Gastroesophageal sphincter (tissue), 4 donors: Measurements from ENCODE around the gene TRIM40. TPM values are rescaled to one million over a fixed set of nuclear protein-coding genes. Genes with fewer than 3 reads are reported as not detected.
"Not testable (repeated sequence)": the region's sequence is repeated elsewhere in the genome, so short reads cannot be mapped to it uniquely, and the experiment has no call there.

Experiments used
- ATAC-seq: fragments of 150-250 bp; one replicate; pipeline ENCODE4 v1.9.1; 2016; ENCODE audit warnings: mild to moderate bottlenecking, moderate library complexity
- H3K27ac ChIP-seq, 4 donors: fragments of 200-600 bp; sonication (generic) in 3 of 4; 1 replicate in 3 of 4; 2 replicates in 1 of 4; pipeline ENCODE4 v1.5.1; 2016 to 2019
- H3K27me3 ChIP-seq: fragments of 200-600 bp; sonication (generic); one replicate; pipeline ENCODE4 v1.5.1; 2019
- H3K36me3 ChIP-seq, 2 donors: fragments of 200-600 bp; sonication (generic); one replicate each; pipeline ENCODE4 v1.5.1; 2019; ENCODE audit warnings: control low read depth in 1 of 2
- H3K4me1 ChIP-seq, 3 donors: fragments of 200-600 bp; sonication (generic); 1 replicate in 2 of 3; 2 replicates in 1 of 3; pipeline ENCODE4 v1.5.1; 2016 to 2019; ENCODE audit warnings: control low read depth in 2 of 3
- H3K4me3 ChIP-seq, 2 donors: fragments of 200-600 bp; sonication (generic); one replicate each; pipeline ENCODE4 v1.5.1; 2019; ENCODE audit warnings: mild to moderate bottlenecking in 1 of 2, moderate library complexity in 1 of 2
- H3K9me3 ChIP-seq, 3 donors: fragments of 200-600 bp; sonication (generic); one replicate each; pipeline ENCODE4 v1.5.1; 2017 to 2019; ENCODE audit warnings: control low read depth in 2 of 3
- EP300 ChIP-seq: sonication (generic); formaldehyde crosslinking; IDR thresholded peaks from one replicate; pipeline ENCODE4 v1.6.1; 2017; ENCODE audit warnings: antibody characterized with exemption, mild to moderate bottlenecking
- POLR2A ChIP-seq, 2 donors: fragments of 450-650 bp; IDR thresholded peaks; one replicate each; pipeline ENCODE4 v1.6.1; 2017; ENCODE audit warnings: antibody characterized with exemption in 2 of 2, mild to moderate bottlenecking in 2 of 2, moderate library complexity in 1 of 2
- POLR2AphosphoS5 ChIP-seq: sonication (generic); formaldehyde crosslinking; IDR thresholded peaks from one replicate; pipeline ENCODE4 v1.6.1; 2017; ENCODE audit warnings: antibody characterized with exemption
- WGBS, 2 donors: methylation state at CpG; one replicate each; pipeline ENCODE4 v1.1.5; 2018; ENCODE audit warnings: low coverage in 1 of 2; 5-methylcytosine and 5-hydroxymethylcytosine counted together
- total RNA-seq, 4 donors: library from RNA; depleted of rRNA; stranded (reverse); fragments of >200 nt; gene quantifications; one replicate each; pipeline ENCODE4 v1.1.0, GENCODE V29; 2016
- TF ChIP-seq, protein P1 (sequence below), 4 experiments: fragments of 200-600 bp in 2 of 4; fragments of 450-650 bp in 2 of 4; sonication (generic) in 1 of 4; IDR thresholded peaks; one replicate each; pipeline ENCODE4 v1.5.1; 2017 to 2019; ENCODE audit warnings: antibody characterized with exemption in 4 of 4, mild to moderate bottlenecking in 2 of 4, moderate library complexity in 2 of 4

TRIM40 gene
- total RNA-seq, 4 donors from 2014 or later, result not detected

DNA sequence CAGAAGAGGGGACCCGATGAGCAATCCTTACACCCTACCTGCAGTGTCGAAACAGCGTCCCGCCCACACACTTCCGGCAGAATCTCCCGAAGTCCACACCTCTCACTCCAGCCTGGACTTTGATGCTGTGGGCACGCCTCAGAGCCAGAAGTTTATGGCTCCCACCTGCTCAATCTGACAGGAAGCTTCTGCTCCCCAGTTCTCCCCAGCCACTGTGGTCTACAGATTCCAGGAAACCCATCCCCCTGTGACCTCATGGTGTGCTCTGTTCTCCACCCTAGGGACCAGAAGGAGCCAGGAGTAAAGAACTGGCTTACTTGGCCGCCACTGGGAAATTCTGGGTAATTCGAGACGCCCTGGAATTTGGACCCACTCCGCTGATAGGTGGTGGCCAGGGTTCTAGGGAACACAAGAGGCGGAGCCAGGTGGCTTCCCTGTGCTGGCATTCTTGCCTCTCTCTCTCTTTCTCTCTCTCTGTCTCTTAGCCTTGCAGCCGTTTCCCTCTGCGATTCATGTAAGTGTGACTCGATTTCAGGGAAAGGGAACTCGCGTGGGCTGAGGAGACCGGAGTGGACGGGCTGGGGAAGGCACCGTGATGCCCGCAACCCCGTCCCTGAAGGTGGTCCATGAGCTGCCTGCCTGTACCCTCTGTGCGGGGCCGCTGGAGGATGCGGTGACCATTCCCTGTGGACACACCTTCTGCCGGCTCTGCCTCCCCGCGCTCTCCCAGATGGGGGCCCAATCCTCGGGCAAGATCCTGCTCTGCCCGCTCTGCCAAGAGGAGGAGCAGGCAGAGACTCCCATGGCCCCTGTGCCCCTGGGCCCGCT lies 27.4 kb downstream of the TRIM40 start, which contains the start of gene TRIM15:
Gene TRIM15, plus strand, starts transcription at position 457 of the 828 bp plus-strand sequence. Its CDS starts 139 bp downstream, at position 596.
- ATAC-seq, result no peak
- 59 to 69% methylated on average over 5 to 13 of the region's 31 CpGs for WGBS, 2 donors
- Histone ChIP-seq H3K4me3 (no peak within 1 kb of the TSS), H3K36me3 (no peaks in the 10 kb centered on the region), H3K4me1 (no peaks in the 10 kb centered on the region), H3K27ac (no peak within 1 kb of the TSS), H3K27me3 (peaks cover 43% of the 10 kb centered on the region), H3K9me3 (no peaks in the 10 kb centered on the region)
- TF ChIP-seq EP300, result no peak
- TF ChIP-seq POLR2AphosphoS5, result no peak
- no peak for TF ChIP-seq POLR2A (IDR thresholded peaks at IDR 0.05)
- TF ChIP-seq, protein P1, sequence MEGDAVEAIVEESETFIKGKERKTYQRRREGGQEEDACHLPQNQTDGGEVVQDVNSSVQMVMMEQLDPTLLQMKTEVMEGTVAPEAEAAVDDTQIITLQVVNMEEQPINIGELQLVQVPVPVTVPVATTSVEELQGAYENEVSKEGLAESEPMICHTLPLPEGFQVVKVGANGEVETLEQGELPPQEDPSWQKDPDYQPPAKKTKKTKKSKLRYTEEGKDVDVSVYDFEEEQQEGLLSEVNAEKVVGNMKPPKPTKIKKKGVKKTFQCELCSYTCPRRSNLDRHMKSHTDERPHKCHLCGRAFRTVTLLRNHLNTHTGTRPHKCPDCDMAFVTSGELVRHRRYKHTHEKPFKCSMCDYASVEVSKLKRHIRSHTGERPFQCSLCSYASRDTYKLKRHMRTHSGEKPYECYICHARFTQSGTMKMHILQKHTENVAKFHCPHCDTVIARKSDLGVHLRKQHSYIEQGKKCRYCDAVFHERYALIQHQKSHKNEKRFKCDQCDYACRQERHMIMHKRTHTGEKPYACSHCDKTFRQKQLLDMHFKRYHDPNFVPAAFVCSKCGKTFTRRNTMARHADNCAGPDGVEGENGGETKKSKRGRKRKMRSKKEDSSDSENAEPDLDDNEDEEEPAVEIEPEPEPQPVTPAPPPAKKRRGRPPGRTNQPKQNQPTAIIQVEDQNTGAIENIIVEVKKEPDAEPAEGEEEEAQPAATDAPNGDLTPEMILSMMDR (IDR thresholded peaks at IDR 0.05), result no peak

DNA sequence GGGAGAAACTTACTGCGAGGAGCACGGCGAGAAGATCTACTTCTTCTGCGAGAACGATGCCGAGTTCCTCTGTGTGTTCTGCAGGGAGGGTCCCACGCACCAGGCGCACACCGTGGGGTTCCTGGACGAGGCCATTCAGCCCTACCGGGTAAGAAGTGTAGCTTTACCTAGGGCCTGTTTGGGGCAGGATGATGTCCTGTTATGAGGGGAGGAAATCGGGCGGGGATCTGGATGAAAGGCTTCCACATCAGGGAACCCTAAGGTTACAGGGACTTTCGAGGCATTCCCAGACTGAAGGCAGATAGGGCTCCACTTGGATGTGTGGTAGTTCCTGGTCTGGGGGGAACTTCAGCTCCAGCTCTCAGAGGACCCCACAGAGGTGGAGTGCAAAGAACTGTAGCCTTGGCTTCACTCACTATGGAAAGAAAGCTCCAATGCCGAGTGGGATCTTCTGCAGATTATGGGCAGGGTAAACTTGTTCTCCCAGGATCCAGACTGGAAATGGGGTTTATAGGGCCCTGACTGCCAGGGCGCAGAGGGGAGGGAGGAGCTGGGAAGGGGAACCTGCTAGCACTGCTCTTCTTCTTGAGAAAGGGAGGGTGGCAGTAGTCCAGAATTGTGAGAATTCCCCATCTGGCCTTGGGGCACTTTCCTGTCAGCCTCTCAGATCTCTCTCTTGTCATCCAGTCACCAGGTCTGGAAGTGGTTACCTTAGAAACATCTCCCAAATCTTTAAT lies 28.1 kb downstream of the TRIM40 start:
- WGBS, 2 donors, result 80 to 87% methylated on average over 2 to 3 of the region's 16 CpGs
- H3K4me1 ChIP-seq, result no peaks in the 10 kb centered on the region
- TF ChIP-seq POLR2AphosphoS5 (no peak), EP300 (no peak), POLR2A (IDR thresholded peaks at IDR 0.05) (no peak)
- TF ChIP-seq, protein P1 (IDR thresholded peaks at IDR 0.05), result no peak
- no peak for ATAC-seq
- H3K4me3 ChIP-seq, result no peak overlapping the region
- no peaks in the 10 kb centered on the region for H3K36me3 ChIP-seq
- no peaks in the 10 kb centered on the region for H3K9me3 ChIP-seq
- peaks cover 48% of the 10 kb centered on the region for H3K27me3 ChIP-seq
- H3K27ac ChIP-seq, result no peak overlapping the region

DNA sequence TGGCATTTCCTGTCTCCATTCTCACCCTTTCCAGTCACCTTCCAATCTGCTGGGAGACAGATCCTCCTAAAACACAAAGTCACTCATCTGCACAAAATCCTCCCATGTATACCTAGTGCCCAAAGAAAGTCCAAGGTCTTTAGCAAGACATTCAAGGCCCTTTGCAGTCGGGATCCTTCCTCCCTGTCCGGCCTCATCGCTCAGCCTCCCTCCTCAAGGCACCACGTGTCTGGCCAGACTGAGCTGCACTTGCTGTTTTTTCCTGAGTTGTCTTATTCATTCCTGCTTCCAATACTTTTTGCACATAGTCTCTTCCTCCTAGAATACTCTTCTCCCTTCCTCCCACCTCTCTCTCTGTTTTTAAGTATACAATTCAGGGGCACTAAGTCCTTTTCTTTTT lies 28.8 kb downstream of the TRIM40 start:
- TF ChIP-seq EP300 (no peak), POLR2AphosphoS5 (no peak), POLR2A (IDR thresholded peaks at IDR 0.05) (no peak)
- TF ChIP-seq, protein P1 (IDR thresholded peaks at IDR 0.05), result no peak
- 82 to 89% methylated on average over 4 of the region's 4 CpGs for WGBS, 2 donors

DNA sequence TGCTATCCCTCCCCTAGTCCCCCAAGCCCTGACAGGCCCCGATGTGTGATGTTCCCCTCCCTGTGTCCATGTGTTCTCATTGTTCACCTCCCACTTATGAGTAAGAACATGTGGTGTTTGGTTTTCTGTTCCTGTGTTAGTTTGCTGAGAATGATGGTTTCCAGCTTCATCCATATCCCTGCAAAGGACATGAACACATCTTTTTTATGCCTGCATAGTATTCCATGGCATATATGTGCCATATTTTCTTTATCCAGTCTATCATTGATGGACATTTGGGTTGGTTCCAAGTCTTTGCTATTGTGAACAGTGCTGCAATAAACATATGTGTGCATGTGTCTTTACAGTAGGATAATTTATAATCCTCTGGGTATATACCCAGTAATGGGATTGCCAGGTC lies 29.3 kb downstream of the TRIM40 start:
- WGBS, 2 donors, result 83 to 92% methylated on average over 1 of the region's 1 CpG
- not testable (repeated sequence) for H3K9me3 ChIP-seq, ATAC-seq

More for the DNA sequence above, 28.8 kb downstream of the TRIM40 start:
- no peaks in the 10 kb centered on the region for H3K36me3 ChIP-seq
- H3K4me1 ChIP-seq, result no peaks in the 10 kb centered on the region
- no peak overlapping the region for H3K4me3 ChIP-seq
- H3K27ac ChIP-seq, result no peak overlapping the region
- no peaks in the 10 kb centered on the region for H3K9me3 ChIP-seq
- H3K27me3 ChIP-seq, result peaks cover 51% of the 10 kb centered on the region
- no peak for ATAC-seq

DNA sequence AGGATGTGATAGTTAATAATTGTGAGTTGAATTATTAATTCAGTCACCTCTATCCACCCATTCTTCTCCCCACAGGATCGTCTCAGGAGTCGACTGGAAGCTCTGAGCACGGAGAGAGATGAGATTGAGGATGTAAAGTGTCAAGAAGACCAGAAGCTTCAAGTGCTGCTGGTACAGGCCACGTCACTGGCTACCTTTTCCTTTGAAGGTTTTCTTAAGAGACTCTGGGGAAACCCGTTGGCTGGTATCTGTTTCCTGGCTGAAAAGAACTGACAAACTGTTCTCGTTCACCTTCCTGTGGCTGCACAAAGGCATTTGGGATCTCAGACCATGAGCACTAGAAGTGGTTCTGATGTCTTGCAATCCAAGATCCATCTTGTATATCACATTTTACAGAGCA lies 31.2 kb downstream of the TRIM40 start:
- H3K4me3 ChIP-seq, result no peak overlapping the region
- H3K9me3 ChIP-seq, result no peaks in the 10 kb centered on the region
- TF ChIP-seq EP300 (no peak), POLR2AphosphoS5 (no peak), POLR2A (IDR thresholded peaks at IDR 0.05) (no peak)
- TF ChIP-seq, protein P1 (IDR thresholded peaks at IDR 0.05), result no peak
- peaks cover 0 to 6% (median 5%) of the 10 kb centered on the region in 3 donors for H3K4me1 ChIP-seq
- H3K27me3 ChIP-seq, result peaks cover 72% of the 10 kb centered on the region
- no peak overlapping the region for H3K27ac ChIP-seq
- H3K36me3 ChIP-seq, result no peaks in the 10 kb centered on the region
- WGBS, 2 donors, result 41 to 47% methylated on average over 5 to 6 of the region's 6 CpGs
- no peak for ATAC-seq

More for the DNA sequence above, 29.3 kb downstream of the TRIM40 start:
- not testable (repeated sequence) for H3K27ac ChIP-seq, H3K4me3 ChIP-seq, H3K4me1 ChIP-seq, H3K36me3 ChIP-seq
- H3K27me3 ChIP-seq, result peaks cover 54% of the 10 kb centered on the region
